LoVo (cell line): ENCODE data around the gene AGPS.

Source experiments
- DNase-seq: peaks from one replicate; pipeline ENCODE4 v3.0.0-alpha.2; 2016; ENCODE audit warnings: low spot score

AGPS gene

DNA sequence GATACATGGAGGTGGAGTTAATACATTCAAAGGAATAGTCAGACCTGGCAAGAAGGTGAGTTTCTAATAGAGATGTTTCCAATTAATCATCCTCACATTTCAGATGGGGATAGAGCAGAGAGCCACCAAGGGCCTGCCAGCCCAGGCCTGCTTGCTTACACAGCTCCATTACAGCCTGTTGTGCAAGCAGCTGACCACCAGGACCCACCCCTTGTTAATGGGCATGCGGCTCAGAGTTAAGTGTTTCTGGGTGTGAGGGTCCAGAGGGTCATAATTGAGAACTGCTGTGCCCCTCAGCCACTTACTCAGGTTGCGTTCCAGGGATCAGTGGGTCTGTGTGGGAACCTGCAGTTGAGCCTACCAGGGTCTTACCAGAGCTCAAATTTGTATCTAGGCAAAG, 199.8 kb downstream of the AGPS start:
- DNase-seq: no peak

DNA sequence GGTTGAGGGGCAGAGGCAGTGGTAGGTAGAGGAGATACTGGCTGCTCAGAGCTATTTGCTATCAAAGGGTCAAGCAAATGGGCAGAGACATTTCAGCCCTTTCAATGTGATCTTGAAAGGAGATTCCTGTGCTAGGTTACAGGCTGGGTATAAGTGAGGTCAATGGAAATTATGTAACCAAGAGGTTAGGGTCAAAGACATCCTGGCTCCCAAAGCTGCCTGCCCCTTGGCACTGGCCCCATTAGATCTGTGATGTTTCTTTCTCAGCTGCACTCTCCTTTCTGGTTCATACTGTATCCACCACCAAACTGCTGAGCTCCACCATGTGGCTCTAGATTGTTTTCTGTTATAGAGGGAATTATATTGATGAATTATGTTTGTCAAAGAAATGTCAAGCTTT, 200.4 kb downstream of the AGPS start:
- DNase-seq: no peak

DNA sequence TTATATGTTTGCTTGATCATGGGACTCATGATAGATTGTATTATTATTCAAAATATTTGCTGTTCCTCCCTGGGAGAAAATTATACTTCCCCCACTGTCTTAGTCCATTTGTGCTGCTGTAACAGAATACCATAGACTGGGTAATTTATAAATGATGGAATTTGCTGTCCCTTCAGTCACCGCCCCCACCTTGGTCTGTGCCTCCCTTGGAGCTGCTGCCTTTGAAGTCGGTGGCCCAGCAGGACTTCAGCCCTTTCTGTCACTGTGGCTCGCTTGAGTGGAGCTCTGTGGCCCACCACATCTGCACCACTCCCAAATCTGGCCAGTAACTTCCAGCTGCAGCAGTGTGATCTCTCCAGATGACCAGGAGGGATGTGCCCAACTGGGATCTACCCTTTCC, 200.8 kb downstream of the AGPS start:
- no peak for DNase-seq
